ENCODE data around the gene CRACDL.

DNA sequence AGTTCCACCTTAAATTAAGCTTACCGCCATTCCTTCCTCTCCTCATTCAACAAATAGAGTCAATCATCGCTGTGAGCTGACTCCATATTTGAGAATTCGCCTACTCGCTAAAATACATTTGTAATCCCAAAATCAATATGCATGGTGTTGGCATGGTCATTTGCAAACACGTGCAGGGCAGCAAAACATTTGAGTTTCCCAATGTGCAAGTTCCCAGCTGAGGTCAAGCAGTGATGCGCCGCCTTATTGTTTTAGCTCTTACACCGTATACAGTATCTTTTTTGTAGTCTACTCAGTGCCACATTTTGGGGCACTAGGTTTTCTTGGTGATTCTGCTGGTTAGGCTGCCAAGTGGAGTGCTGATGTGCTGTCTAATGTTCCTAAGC lies 131.8 kb downstream of the CRACDL start:
- no peak for TF ChIP-seq POLR2A (IDR thresholded peaks at IDR 0.05; ENCODE audit: low read depth, low read length)
- no peak for TF ChIP-seq POLR2AphosphoS5 (IDR thresholded peaks at IDR 0.05; ENCODE audit: low read depth, low read length)
- TF ChIP-seq TAF1 (IDR thresholded peaks at IDR 0.05; ENCODE audit: low read depth, low read length) = no peak
- TF ChIP-seq POU2F2 (IDR thresholded peaks at IDR 0.05; ENCODE audit: low read depth, low read length) = no peak
